ENCODE measurements around the gene WDR1. TPM values are rescaled to one million over a fixed set of nuclear protein-coding genes. Genes with fewer than 3 reads are reported as not detected.

The WDR1 gene
- total and polyA plus RNA-seq, 2 experiments from 2014 or later: 413 to 487 TPM

- no peak overlapping the region for H3K9ac ChIP-seq
- in situ Hi-C loops (cut with MboI): loop anchor here (10.0 kb wide), 1 partner anchor 373 kb away; no protein-coding TSS in a partner anchor
- H3K4me3 ChIP-seq: no peak overlapping the region
- 0 out of 2 replicates have a peak, but pooled peaks cover 8% of the 10 kb centered on the region for H3K4me1 ChIP-seq (ENCODE audit: insufficient read depth)
- TF ChIP-seq EZH2 (IDR thresholded peaks at IDR 0.05; ENCODE audit: insufficient read depth, poor library complexity, severe bottlenecking): no peak
- no peak for TF ChIP-seq EZH2phosphoT487 (IDR thresholded peaks at IDR 0.05; ENCODE audit: insufficient read depth, low read depth)
- H3K9me2 ChIP-seq (ENCODE audit: insufficient read depth): no peaks in the 10 kb centered on the region
- WGBS, 2 experiments (ENCODE audit: low coverage in 1 of 2, low lambda C conversion rate in 2 of 2, missing lambda C conversion rate in 2 of 2): 92 to 94% methylated on average over 6 of the region's 6 CpGs
- H3K79me2 ChIP-seq (ENCODE audit: insufficient read depth): no peaks in the 10 kb centered on the region
- no peaks in the 10 kb centered on the region for H3K36me3 ChIP-seq (ENCODE audit: low read depth)
- no peaks in the 10 kb centered on the region for H3K9me3 ChIP-seq (ENCODE audit: low read depth)
- H2AFZ ChIP-seq: no peak overlapping the region
- DNase-seq: no peak
- H4K20me1 ChIP-seq (ENCODE audit: insufficient read depth): no peaks in the 10 kb centered on the region
- no peaks in the 10 kb centered on the region for H3K27me3 ChIP-seq (replicated peaks; ENCODE audit: insufficient read depth)
- no peak overlapping the region for H3K4me2 ChIP-seq (ENCODE audit: unreplicated experiment)
- no peak overlapping the region for H3K27ac ChIP-seq
- H3F3A ChIP-seq (ENCODE audit: insufficient read depth): no peaks in the 10 kb centered on the region
Measured at GRCh38 chr4:10161840-10162239, 45.2 kb upstream of the WDR1 start.

DNA sequence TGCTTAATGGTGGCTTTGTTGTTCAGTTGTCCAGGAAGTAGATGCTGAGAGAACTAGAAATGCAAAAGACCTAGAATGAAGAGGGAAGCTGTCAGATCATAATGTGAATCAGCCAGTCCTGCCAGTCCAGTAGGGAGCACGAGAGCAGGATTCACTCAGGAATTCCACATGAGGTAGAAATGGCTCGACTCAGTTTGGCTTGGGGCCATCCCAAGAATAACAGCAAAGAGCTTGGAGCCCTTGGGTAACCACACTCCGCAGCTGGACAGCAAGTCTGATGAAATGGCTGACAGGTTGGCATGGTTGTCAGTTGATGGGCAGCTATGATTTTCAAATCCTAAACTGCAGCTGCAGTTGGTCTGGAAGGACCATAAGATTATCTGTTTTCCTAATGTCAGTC, 44.5 kb upstream of the WDR1 start:
- no peak for DNase-seq
- H3F3A ChIP-seq (ENCODE audit: insufficient read depth): no peaks in the 10 kb centered on the region
- no peak overlapping the region for H2AFZ ChIP-seq
- WGBS, 2 experiments (ENCODE audit: low coverage in 1 of 2, low lambda C conversion rate in 2 of 2, missing lambda C conversion rate in 2 of 2): 31 to 32% methylated on average over 3 of the region's 3 CpGs
- no peak overlapping the region for H3K9ac ChIP-seq
- no peak overlapping the region for H3K4me3 ChIP-seq
- no peaks in the 10 kb centered on the region for H3K36me3 ChIP-seq (ENCODE audit: low read depth)
- in situ Hi-C loops (cut with MboI): loop anchor here (10.0 kb wide), 1 partner anchor 374 kb away; no protein-coding TSS in a partner anchor
- 0 out of 2 replicates have a peak, but pooled peaks cover 8% of the 10 kb centered on the region for H3K4me1 ChIP-seq (ENCODE audit: insufficient read depth)
- H3K9me3 ChIP-seq (ENCODE audit: low read depth): no peaks in the 10 kb centered on the region
- H3K79me2 ChIP-seq (ENCODE audit: insufficient read depth): no peaks in the 10 kb centered on the region
- H3K27ac ChIP-seq: no peak overlapping the region
- H4K20me1 ChIP-seq (ENCODE audit: insufficient read depth): no peaks in the 10 kb centered on the region
- TF ChIP-seq EZH2 (IDR thresholded peaks at IDR 0.05; ENCODE audit: insufficient read depth, poor library complexity, severe bottlenecking) (no peak), EZH2phosphoT487 (IDR thresholded peaks at IDR 0.05; ENCODE audit: insufficient read depth, low read depth) (no peak)
- H3K9me2 ChIP-seq (ENCODE audit: insufficient read depth): no peaks in the 10 kb centered on the region
- no peak overlapping the region for H3K4me2 ChIP-seq (ENCODE audit: unreplicated experiment)
- no peaks in the 10 kb centered on the region for H3K27me3 ChIP-seq (replicated peaks; ENCODE audit: insufficient read depth)

DNA sequence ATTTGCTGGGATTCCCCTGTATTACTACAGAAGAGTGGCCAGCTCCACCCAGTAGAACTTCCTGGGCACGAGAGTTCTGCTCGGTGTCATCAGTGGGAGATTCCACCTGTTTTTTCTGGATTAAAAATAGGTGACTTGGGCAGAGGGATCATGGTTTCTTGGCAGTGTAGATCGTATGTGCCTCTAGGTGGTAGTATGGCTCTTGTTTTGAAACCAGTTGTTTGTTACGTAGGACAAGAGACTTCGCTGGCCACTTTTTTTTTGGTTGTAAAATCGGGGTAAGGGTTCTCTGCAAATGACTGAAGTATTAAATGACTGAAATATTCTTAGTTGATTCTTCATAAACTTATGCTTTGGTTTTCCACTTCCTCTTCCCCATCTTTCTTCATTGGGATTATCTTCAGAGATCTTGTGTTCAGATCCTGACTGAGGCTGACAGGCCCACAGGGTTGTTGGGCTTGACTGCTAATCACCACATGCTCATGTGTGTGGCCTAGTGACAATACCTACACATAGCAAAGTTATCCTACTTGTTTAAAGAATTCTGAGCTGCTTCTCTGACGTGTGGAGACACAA, 43.8 kb upstream of the WDR1 start:
- H3K4me1 ChIP-seq (ENCODE audit: insufficient read depth): 0 out of 2 replicates have a peak, but pooled peaks cover 5% of the 10 kb centered on the region
- DNase-seq: peak; percentile 41

DNA sequence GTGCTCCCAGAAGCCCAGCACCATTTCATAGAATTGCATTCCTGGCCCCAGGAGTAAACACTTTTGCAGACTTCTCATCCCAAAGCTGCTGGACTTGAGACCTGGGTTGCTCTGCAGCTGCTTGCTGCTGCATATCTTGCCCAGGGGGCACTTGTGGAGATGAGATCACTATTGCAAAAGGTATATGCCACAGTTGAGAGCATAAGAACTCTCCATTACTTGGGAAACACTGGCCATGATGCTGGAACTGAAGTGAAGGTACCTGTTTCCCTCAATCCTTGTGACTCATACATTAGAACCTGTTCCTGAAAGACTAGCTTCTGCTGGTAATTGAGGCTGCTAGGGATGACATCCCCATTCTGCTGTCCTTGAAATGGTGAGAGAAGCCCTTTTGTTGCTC, 43.1 kb upstream of the WDR1 start:
- Histone ChIP-seq H3K27me3 (replicated peaks; ENCODE audit: insufficient read depth) (no peaks in the 10 kb centered on the region; the same call in 1 of the 2 replicates), H3K4me2 (ENCODE audit: unreplicated experiment) (no peak overlapping the region), H3K4me1 (ENCODE audit: insufficient read depth) (no peaks in the 10 kb centered on the region), H4K20me1 (ENCODE audit: insufficient read depth) (no peaks in the 10 kb centered on the region), H3K36me3 (ENCODE audit: low read depth) (no peaks in the 10 kb centered on the region), H3K27ac (no peak overlapping the region), H3K9me3 (ENCODE audit: low read depth) (no peaks in the 10 kb centered on the region), H3K9me2 (ENCODE audit: insufficient read depth) (no peaks in the 10 kb centered on the region), H3K9ac (no peak overlapping the region), H3K4me3 (no peak overlapping the region), H2AFZ (no peak overlapping the region), H3F3A (ENCODE audit: insufficient read depth) (no peaks in the 10 kb centered on the region), H3K79me2 (ENCODE audit: insufficient read depth) (no peaks in the 10 kb centered on the region)
- in situ Hi-C loops (cut with MboI): loop anchor here (10.0 kb wide), 1 partner anchor 375 kb away; no protein-coding TSS in a partner anchor
- TF ChIP-seq EZH2 (IDR thresholded peaks at IDR 0.05; ENCODE audit: insufficient read depth, poor library complexity, severe bottlenecking) (no peak), EZH2phosphoT487 (IDR thresholded peaks at IDR 0.05; ENCODE audit: insufficient read depth, low read depth) (no peak)
- no peak for DNase-seq

More for the DNA sequence above, 43.8 kb upstream of the WDR1 start:
- Histone ChIP-seq H4K20me1 (ENCODE audit: insufficient read depth) (no peaks in the 10 kb centered on the region), H3K9ac (no peak overlapping the region), H2AFZ (no peak overlapping the region), H3K9me2 (ENCODE audit: insufficient read depth) (no peaks in the 10 kb centered on the region), H3K36me3 (ENCODE audit: low read depth) (no peaks in the 10 kb centered on the region), H3F3A (ENCODE audit: insufficient read depth) (no peaks in the 10 kb centered on the region), H3K27ac (no peak overlapping the region), H3K27me3 (replicated peaks; ENCODE audit: insufficient read depth) (no peaks in the 10 kb centered on the region; the same call in 1 of the 2 replicates), H3K79me2 (ENCODE audit: insufficient read depth) (no peaks in the 10 kb centered on the region), H3K9me3 (ENCODE audit: low read depth) (no peaks in the 10 kb centered on the region), H3K4me3 (no peak overlapping the region), H3K4me2 (ENCODE audit: unreplicated experiment) (no peak overlapping the region)
- 53% methylated on average over 7 of the region's 7 CpGs for WGBS, 2 experiments (ENCODE audit: low coverage in 1 of 2, low lambda C conversion rate in 2 of 2, missing lambda C conversion rate in 2 of 2)
- in situ Hi-C loops (cut with MboI): loop anchor here (10.0 kb wide), 1 partner anchor 374 kb away; no protein-coding TSS in a partner anchor
- TF ChIP-seq EZH2 (IDR thresholded peaks at IDR 0.05; ENCODE audit: insufficient read depth, poor library complexity, severe bottlenecking) (no peak), EZH2phosphoT487 (IDR thresholded peaks at IDR 0.05; ENCODE audit: insufficient read depth, low read depth) (no peak)

Measured in GM23248 (cell line).